Measurements from ENCODE around the gene ZNF536. TPM values are rescaled to one million over a fixed set of nuclear protein-coding genes. Genes with fewer than 3 reads are reported as not detected.
"Not testable (repeated sequence)": the region's sequence is repeated elsewhere in the genome, so short reads cannot be mapped to it uniquely, and the experiment has no call there.

ZNF536 gene
- total and polyA plus RNA-seq, 12 donors, result 2.3 to 10.8 (median 6.4) TPM

- Histone ChIP-seq H3K36me3 (replicated peaks in 1 of 2) (no peaks in the 10 kb centered on the region), H3K9me3 (replicated peaks in 1 of 3) (no peaks in the 10 kb centered on the region), H3K4me3 (no peak overlapping the region), H3K27me3 (no peaks in the 10 kb centered on the region), H3K27ac (no peak overlapping the region), H3K4me1 (replicated peaks in 1 of 2) (peaks cover 0 to 10% of the 10 kb centered on the region in 2 donors)
- intact Hi-C loops (cut with DNase I), result no loop called here
- TF ChIP-seq CTCF (IDR thresholded peaks at IDR 0.05), result no peak
- no peak for TF ChIP-seq POLR2A (IDR thresholded peaks at IDR 0.05)
- 83 to 100% (median 88%) methylated on average over 1 of the region's 1 CpG for WGBS, 4 donors
- no peak for DNase-seq
Observed at GRCh38 chr19:30482956-30483355, 110.8 kb downstream of the ZNF536 start.

DNA sequence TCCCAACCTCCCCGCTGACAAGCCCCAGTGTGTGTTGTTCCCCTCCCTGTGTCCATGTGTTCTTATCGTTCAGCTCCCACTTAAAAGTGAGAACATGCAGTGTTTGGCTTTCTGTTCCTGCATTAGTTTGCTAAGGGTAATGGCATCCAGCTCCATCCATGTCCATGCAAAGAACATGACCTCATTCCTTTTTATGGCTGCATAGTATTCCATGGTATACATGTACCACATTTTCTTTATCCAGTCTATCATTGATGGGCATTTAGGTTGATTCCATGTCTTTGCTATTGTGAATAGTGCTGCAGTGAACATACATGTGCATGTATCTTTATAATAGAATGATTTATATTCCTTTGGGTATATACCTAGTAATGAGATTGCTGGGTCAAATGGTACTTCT lies 114.1 kb downstream of the ZNF536 start:
- H3K4me1 ChIP-seq (replicated peaks in 1 of 2); intact Hi-C loops (cut with DNase I); H3K27ac ChIP-seq; DNase-seq; H3K27me3 ChIP-seq; H3K36me3 ChIP-seq (replicated peaks in 1 of 2); H3K9me3 ChIP-seq (replicated peaks in 1 of 3); H3K4me3 ChIP-seq: not testable (repeated sequence)
- 93 to 98% (median 95%) methylated on average over 2 of the region's 2 CpGs for WGBS, 4 donors

GRCh38 chr19:30487178-30487577 lies 115.0 kb downstream of the ZNF536 start:
- no peaks in the 10 kb centered on the region for H3K36me3 ChIP-seq (replicated peaks in 1 of 2)
- no peak for TF ChIP-seq POLR2A (IDR thresholded peaks at IDR 0.05)
- TF ChIP-seq CTCF (IDR thresholded peaks at IDR 0.05), result no peak
- intact Hi-C loops (cut with DNase I), result no loop called here
- WGBS, 4 donors, result 78 to 85% (median 84%) methylated on average over 3 of the region's 3 CpGs
- H3K4me3 ChIP-seq, result no peak overlapping the region
- no peaks in the 10 kb centered on the region for H3K9me3 ChIP-seq (replicated peaks in 1 of 3)
- H3K27ac ChIP-seq, result no peak overlapping the region
- H3K4me1 ChIP-seq (replicated peaks in 1 of 2), result no peaks in the 10 kb centered on the region
- H3K27me3 ChIP-seq, result no peaks in the 10 kb centered on the region
- no peak for DNase-seq

GRCh38 chr19:30488191-30488590 lies 116.0 kb downstream of the ZNF536 start:
- Histone ChIP-seq H3K27me3 (no peaks in the 10 kb centered on the region), H3K4me1 (replicated peaks in 1 of 2) (no peaks in the 10 kb centered on the region), H3K27ac (no peak overlapping the region), H3K36me3 (replicated peaks in 1 of 2) (no peaks in the 10 kb centered on the region), H3K4me3 (no peak overlapping the region), H3K9me3 (replicated peaks in 1 of 3) (no peaks in the 10 kb centered on the region)
- TF ChIP-seq POLR2A (IDR thresholded peaks at IDR 0.05), result no peak
- intact Hi-C loops (cut with DNase I), result no loop called here
- DNase-seq, result no peak
- 67 to 79% (median 70%) methylated on average over 3 of the region's 3 CpGs for WGBS, 4 donors

- Histone ChIP-seq H3K27me3 (no peaks in the 10 kb centered on the region), H3K27ac (no peak overlapping the region)
Observed at GRCh38 chr19:30490760-30491159, 118.6 kb downstream of the ZNF536 start.

More at GRCh38 chr19:30490760-30491159, 118.6 kb downstream of the ZNF536 start:
- TF ChIP-seq CTCF (IDR thresholded peaks at IDR 0.05), result no peak
- TF ChIP-seq POLR2A (IDR thresholded peaks at IDR 0.05), result no peak
- intact Hi-C loops (cut with DNase I), result no loop called here
- no peak for DNase-seq
- no peaks in the 10 kb centered on the region for H3K36me3 ChIP-seq (replicated peaks in 1 of 2)
- H3K9me3 ChIP-seq (replicated peaks in 1 of 3), result no peaks in the 10 kb centered on the region
- no peaks in the 10 kb centered on the region for H3K4me1 ChIP-seq (replicated peaks in 1 of 2)
- no peak overlapping the region for H3K4me3 ChIP-seq
- 89 to 97% (median 93%) methylated on average over 8 of the region's 8 CpGs for WGBS, 4 donors
